Peyer's patch (tissue), 4 donors: ENCODE results near the gene LHCGR. TPM values are rescaled to one million over a fixed set of nuclear protein-coding genes. Genes with fewer than 3 reads are reported as not detected.
A peak's percentile ranks its signal among the peaks of the same experiment; 100 is the strongest.

Source experiments
- DNase-seq, 3 donors: peaks; one replicate each; pipeline ENCODE4 v3.0.0-alpha.2; 2017 to 2019
- H3K27ac ChIP-seq, 4 donors: fragments of 200-600 bp; sonication (generic); one replicate each; pipeline ENCODE4 v1.5.1; 2016 to 2019
- H3K27me3 ChIP-seq, 2 donors: fragments of 200-600 bp; sonication (generic); one replicate each; pipeline ENCODE4 v1.5.1; 2019
- H3K36me3 ChIP-seq, 3 donors: fragments of 200-600 bp; sonication (generic); one replicate each; pipeline ENCODE4 v1.5.1; 2016 to 2019
- H3K4me1 ChIP-seq, 4 donors: fragments of 200-600 bp; sonication (generic); one replicate each; pipeline ENCODE4 v1.5.1; 2016 to 2019
- H3K4me3 ChIP-seq, 4 donors: fragments of 200-600 bp; sonication (generic); 1 replicate in 3 of 4; 2 replicates in 1 of 4; pipeline ENCODE4 v1.5.1; 2016 to 2019; ENCODE audit warnings: mild to moderate bottlenecking in 1 of 4
- H3K9me3 ChIP-seq, 4 donors: fragments of 200-600 bp; sonication (generic); one replicate each; pipeline ENCODE4 v1.5.1; 2016 to 2019; ENCODE audit warnings: mild to moderate bottlenecking in 1 of 4
- POLR2A ChIP-seq, 2 donors: fragments of 450-650 bp; IDR thresholded peaks; one replicate each; pipeline ENCODE4 v1.5.1; 2017; ENCODE audit warnings: antibody characterized with exemption in 2 of 2, mild to moderate bottlenecking in 2 of 2, moderate library complexity in 2 of 2
- total RNA-seq, 4 donors: library from RNA; depleted of rRNA; stranded (reverse); fragments of >200 nt; gene quantifications; one replicate each; pipeline ENCODE4 v1.1.0, GENCODE V29; 2016
- TF ChIP-seq, protein P1 (sequence below), 6 experiments: fragments of 450-650 bp in 4 of 6; fragments of 200-600 bp in 2 of 6; sonication (generic) in 1 of 6; IDR thresholded peaks; one replicate each; pipeline ENCODE4 v1.5.1; 2017 to 2019; ENCODE audit warnings: antibody characterized with exemption in 6 of 6, mild to moderate bottlenecking in 3 of 6, moderate library complexity in 1 of 6

The LHCGR gene
- total RNA-seq, 4 donors from 2014 or later = not detected

DNA sequence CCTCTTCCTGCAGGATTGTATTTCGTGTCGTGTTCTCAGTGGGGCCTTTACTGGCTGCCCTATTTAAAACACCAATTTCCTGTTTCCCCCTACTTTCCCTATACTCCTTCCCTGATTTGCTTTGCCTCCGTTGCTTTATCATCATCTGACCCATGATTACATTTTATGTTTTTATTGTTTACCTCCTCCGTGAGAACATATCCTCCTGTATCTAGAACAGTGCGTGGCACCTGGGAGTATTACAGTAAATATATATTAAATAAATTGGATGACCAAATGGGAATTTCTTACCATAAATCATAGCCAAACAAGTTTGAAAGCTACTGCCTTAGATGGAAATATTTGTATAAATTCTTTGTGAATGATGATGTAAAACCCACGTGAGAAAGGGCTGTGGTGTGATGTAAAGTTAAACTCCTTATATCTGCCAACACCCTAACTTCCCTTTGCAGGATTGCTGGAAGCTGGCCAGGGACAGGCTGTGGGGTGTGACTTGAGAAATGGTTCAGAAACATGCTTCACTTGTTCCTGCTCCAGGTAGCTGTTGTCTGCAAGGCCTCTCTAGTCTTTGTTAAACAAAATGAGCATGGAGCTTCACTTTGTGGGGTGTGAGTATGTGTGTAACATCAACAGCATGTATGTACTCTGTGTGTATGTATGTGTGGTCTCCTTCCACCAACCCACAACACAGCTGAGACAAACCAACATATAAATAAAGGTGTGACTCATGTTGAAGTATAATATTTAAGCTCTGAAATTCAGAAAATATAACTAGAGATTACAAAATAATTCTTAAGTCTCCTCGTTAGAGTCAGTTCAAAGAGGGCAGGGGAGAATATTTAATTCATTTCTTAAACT lies 40.3 kb downstream of the LHCGR start:
- Histone ChIP-seq H3K4me1 (no peaks in the 10 kb centered on the region), H3K27ac (no peak overlapping the region), H3K36me3 (no peaks in the 10 kb centered on the region), H3K27me3 (no peaks in the 10 kb centered on the region), H3K9me3 (no peaks in the 10 kb centered on the region), H3K4me3 (no peak overlapping the region)
- no peak for TF ChIP-seq POLR2A (IDR thresholded peaks at IDR 0.05)
- TF ChIP-seq, protein P1, sequence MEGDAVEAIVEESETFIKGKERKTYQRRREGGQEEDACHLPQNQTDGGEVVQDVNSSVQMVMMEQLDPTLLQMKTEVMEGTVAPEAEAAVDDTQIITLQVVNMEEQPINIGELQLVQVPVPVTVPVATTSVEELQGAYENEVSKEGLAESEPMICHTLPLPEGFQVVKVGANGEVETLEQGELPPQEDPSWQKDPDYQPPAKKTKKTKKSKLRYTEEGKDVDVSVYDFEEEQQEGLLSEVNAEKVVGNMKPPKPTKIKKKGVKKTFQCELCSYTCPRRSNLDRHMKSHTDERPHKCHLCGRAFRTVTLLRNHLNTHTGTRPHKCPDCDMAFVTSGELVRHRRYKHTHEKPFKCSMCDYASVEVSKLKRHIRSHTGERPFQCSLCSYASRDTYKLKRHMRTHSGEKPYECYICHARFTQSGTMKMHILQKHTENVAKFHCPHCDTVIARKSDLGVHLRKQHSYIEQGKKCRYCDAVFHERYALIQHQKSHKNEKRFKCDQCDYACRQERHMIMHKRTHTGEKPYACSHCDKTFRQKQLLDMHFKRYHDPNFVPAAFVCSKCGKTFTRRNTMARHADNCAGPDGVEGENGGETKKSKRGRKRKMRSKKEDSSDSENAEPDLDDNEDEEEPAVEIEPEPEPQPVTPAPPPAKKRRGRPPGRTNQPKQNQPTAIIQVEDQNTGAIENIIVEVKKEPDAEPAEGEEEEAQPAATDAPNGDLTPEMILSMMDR (IDR thresholded peaks at IDR 0.05) = no peak
- DNase-seq = peak in 2 of 3 donors; percentile 55 to 63

DNA sequence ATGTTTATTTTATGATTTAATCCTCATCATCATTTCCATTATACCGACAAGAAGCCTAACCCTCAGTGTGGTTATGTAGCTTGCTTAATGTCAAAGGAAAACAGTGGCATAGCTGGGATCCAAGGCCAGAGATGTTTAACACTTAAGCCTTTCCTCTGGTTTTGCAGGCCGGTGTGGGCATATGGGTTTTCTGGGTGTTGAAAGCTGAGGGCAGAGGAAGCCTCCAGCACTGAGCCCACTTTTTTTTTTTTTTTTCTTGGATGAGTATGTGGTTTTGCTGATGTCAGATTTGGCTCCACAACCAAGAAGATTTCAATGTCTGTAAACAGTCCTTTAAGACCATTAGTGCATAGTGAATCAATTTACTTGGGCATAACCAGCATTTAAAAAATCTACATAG lies 41.3 kb downstream of the LHCGR start:
- Histone ChIP-seq H3K9me3 (no peaks in the 10 kb centered on the region), H3K27ac (no peak overlapping the region), H3K4me1 (no peaks in the 10 kb centered on the region), H3K4me3 (no peak overlapping the region), H3K36me3 (no peaks in the 10 kb centered on the region), H3K27me3 (no peaks in the 10 kb centered on the region)
- no peak for DNase-seq
- no peak for TF ChIP-seq POLR2A (IDR thresholded peaks at IDR 0.05)
- TF ChIP-seq, protein P1 (IDR thresholded peaks at IDR 0.05) = no peak

DNA sequence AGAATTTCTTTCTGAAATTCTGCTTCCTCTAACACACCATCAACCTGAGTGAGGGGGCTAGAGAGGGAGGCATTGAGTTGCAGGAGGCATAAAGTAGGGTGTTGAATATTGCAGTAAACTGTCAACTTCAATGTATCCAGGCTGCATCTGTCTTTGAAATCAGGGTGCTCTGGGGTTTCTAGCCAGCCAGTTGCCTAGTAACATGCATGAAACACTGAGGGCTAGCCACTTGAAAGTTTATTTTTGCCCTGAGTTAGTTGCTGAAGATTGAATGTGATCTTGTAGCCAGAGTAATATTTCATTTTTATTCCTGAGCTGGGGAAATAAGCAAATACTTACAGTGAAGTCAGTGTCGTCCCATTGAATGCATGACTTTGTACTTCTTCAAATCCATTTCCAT lies 41.9 kb downstream of the LHCGR start:
- no peak for DNase-seq
- Histone ChIP-seq H3K36me3 (no peaks in the 10 kb centered on the region), H3K27ac (no peak overlapping the region), H3K4me1 (no peaks in the 10 kb centered on the region), H3K27me3 (no peaks in the 10 kb centered on the region), H3K4me3 (no peak overlapping the region), H3K9me3 (no peaks in the 10 kb centered on the region)
- TF ChIP-seq, protein P1 (IDR thresholded peaks at IDR 0.05) = no peak
- no peak for TF ChIP-seq POLR2A (IDR thresholded peaks at IDR 0.05)

DNA sequence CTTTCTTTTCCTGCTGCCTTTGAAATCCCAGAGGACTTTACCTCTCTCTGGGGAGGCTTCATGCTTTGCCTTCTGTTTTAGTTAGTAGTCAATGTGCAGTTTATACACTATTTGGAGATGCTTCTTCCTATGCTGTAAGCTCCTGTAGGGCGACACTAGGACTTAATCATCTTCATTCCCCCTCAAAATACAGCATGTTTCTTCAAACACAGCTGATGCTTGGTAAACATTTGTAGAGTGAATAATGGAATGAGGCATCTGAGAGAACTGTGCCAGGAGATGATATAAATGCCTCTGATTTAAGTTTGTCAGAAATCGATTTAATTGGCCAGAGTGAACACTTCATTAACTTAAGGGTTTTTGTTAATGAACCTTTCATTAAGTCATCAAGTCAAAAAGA lies 43.4 kb downstream of the LHCGR start:
- Histone ChIP-seq H3K27me3 (no peaks in the 10 kb centered on the region), H3K4me1 (no peaks in the 10 kb centered on the region), H3K36me3 (no peaks in the 10 kb centered on the region), H3K9me3 (no peaks in the 10 kb centered on the region), H3K4me3 (no peak overlapping the region), H3K27ac (no peak overlapping the region)
- DNase-seq = no peak
- TF ChIP-seq POLR2A (IDR thresholded peaks at IDR 0.05) = no peak
- TF ChIP-seq, protein P1 (IDR thresholded peaks at IDR 0.05) = no peak

DNA sequence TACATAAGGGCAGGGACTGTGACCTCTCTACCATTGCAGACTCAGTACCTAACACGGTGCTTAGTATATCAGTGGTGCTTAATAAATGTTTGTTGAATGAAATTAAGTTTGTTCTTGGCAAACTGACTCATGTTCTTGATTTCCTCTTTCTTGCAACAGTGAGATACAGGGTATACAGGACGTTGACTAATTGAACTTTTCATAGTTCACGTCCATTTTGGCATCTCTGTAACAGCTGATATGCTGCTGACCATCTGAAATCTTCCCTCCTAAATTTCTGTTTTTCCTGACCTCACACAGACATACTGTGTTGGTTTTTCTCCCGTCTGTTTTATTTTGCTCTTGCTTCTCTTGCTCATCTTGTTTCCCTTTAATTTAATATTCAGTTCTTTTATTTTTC lies 44.2 kb downstream of the LHCGR start:
- H3K4me1 ChIP-seq = no peaks in the 10 kb centered on the region
- H3K27me3 ChIP-seq = no peaks in the 10 kb centered on the region
- H3K9me3 ChIP-seq = no peaks in the 10 kb centered on the region
- no peak for TF ChIP-seq POLR2A (IDR thresholded peaks at IDR 0.05)
- TF ChIP-seq, protein P1 (IDR thresholded peaks at IDR 0.05) = no peak
- DNase-seq = no peak
- no peak overlapping the region for H3K4me3 ChIP-seq
- H3K27ac ChIP-seq = no peak overlapping the region
- H3K36me3 ChIP-seq = no peaks in the 10 kb centered on the region
